Left cardiac atrium (tissue), 4 donors: ENCODE results near the gene GAL. TPM values are rescaled to one million over a fixed set of nuclear protein-coding genes. Genes with fewer than 3 reads are reported as not detected.

Experiments
- ATAC-seq, 2 donors: fragments of 200-7000 bp; cut with Tn5 transposase; one replicate each; pipeline ENCODE4 v1.9.1; 2020; ENCODE audit warnings: mild to moderate bottlenecking in 2 of 2, moderate library complexity in 2 of 2
- DNase-seq: peaks from one replicate; pipeline ENCODE4 v3.0.0-alpha.2; 2020
- intact Hi-C, 2 donors: fragments of 100-400 bp; cut with DNase I; formaldehyde crosslinking; loops; one replicate each; pipeline versions ENCODE4 v1.14.1 to v1.15.1; 2022 to 2023
- total RNA-seq, 2 donors: library from RNA; stranded (reverse); fragmentation: NEBNext Ultra II Directional; extraction: Animal tissue kit (Norgen Biotek cat#: 25700); gene quantifications; one replicate each; pipeline ENCODE4 v1.2.1, GENCODE V29; 2021
- donor health status: DM: no; HTN: yes; CAD: no.
- donor health status: DM: no; HTN: yes; CAD: no; lungs with severe emphysema.
- donor health status: DM: yes; HTN: yes; CAD: no.
- donor health status: Dilated cardiomyopathy.

Gene GAL
- total RNA-seq, 2 donors from 2014 or later: 0.31 TPM; not detected in 1

DNA sequence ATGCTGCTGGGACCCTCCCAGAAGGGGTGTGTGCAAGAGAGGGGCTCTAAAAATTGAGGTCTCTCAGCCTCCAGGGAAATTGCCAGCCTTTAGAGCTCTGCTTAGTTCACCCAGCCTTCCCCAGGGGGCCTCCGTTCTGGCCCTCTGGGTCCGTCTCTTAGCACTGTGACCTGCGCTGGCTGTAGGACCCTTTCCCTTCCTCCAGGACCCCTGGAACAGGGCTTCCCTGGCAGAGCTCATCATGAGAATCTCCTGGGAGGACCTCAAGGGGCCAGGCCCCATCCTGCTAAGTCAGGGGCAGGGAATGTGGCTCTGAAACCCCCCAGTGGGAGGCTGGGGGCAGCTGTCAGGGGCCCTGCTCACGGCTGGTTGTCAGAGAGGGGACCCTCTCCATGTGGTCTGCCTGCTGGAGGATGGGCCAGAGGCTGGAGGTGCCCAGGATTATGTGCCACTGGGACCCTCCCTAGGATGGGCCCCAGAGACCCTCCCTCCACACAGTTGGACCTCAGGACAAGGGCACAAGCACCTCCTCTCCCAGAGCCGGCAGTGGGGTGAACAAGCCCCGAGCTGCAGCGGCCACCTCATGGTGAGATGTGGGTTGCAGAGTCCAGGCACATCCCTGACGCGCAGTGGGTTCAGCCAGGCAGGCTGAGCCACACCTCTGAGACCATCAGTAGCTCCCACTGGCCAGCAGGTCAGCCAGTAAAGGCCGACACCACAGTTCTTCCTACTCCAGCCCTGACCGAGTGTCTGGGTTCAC is 27.1 kb upstream of the GAL start:
- ATAC-seq: no peak
- intact Hi-C loops: no loop called here
- no peak for DNase-seq

DNA sequence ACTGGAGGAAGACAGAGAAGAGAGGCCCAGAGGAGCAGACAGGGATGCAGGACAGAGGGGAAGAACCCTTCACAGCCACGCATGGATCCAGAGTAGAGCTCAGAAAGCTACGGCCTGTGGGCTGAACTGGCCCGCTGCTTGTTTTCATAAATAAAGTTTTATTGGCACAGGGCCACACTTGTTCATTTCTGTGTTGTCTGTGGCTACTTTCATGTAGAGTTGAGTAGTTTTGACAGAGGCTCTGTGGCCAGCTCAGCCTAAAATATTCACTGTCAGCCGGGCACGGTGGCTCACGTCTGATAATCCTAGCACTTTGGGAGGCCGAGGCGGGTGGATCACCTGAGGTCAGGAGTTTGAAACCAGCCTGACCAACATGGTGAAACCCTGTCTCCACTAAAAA is 26.2 kb upstream of the GAL start:
- DNase-seq: no peak

DNA sequence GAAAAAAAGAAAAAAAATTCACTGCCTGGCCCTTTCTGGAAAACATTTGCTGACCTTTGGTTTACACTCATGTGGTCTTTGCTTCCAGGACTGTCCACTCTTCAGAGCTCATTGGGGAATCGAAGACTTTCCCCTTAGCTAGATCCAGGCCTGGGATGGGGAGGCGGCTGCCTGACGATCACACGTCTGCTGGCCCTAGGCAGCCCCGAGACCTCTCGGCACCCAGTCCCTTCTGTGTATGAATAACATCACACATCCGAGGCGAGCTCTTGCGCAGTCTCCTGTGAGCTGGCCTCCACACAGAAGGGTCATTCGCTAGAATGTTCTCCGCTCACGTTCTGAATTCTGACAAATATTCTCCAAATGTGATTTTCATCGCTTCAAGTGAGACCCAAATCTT is 25.7 kb upstream of the GAL start:
- no peak for DNase-seq
- intact Hi-C loops: no loop called here
- peak in 1 of 2 donors; percentile 38 for ATAC-seq

More for the DNA sequence above, 26.2 kb upstream of the GAL start:
- no peak for ATAC-seq
- intact Hi-C loops: no loop called here

DNA sequence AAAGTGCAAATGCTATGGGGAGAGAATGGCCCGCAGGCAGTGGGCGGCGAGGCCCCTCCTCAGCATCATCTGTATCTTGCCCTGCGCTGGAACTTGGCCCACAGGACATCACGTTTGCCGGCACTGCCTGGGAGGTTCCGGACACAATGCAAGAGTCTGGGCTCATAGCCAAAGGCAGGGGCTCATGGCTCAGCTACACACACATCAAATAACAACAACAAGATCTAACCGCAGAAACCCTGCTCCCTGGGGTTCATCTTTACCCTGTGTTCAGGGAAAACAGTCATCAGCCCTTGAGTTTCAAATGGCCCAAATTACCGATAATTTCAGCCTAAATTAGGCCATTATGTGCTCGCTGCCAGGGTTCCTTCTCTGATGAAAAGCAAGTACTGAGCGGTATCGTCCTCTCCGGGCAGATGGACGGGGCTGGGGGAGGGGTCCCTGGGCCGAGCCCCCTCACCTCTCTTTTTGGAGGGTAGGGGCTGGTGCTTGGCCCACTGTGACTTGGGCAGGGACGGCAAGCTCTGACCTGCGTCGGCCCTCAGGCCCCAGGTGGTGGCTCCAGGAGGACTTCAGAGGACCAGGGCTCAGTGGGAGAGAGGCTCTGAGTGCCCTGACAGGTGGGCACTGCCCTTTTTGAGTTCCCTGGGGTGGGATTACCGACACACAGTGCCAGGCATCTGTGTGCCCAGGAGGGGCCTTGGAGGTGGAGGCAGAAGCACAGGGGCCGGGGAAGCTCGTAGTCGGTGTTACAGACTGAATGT is 25.0 kb upstream of the GAL start:
- intact Hi-C loops: no loop called here
- ATAC-seq (peak; percentile 76 to 83), DNase-seq (peak; percentile 83)

DNA sequence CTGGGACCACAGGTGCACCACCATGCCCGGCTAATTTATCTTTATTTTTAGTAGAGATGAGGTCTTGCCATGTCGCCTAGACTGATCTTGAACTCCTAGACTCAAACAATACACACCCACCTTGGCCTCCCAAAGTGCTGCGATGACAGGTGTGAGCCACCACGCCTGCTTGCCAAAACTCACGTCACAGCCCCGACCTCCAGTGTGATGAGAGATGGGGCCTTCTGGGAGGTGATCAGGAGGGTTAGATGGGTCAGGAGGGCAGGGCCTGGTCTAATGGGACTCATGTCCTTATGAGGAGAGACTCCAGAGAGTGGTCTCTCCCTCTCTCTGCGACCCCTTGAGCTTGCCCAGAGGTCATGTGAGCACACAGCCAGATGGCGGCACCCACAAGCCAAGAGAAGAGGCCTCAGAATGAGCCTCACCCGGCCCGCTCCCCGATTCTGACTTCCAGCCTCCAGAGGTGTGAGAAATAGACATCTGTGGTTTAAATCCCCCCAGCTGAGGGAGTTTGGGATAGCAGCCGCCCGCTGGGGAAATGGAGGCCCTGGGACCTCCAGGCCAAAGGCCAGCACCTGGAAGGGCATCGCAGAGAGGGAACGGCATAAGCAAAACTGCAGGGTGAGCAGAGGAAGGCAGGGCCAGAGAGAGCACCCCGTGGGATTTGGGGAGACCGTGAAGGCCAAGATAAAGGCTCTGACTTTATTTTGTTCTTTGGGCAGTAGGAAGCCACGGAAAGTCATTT is 24.1 kb upstream of the GAL start:
- ATAC-seq (no peak), DNase-seq (no peak)
- intact Hi-C loops: no loop called here

DNA sequence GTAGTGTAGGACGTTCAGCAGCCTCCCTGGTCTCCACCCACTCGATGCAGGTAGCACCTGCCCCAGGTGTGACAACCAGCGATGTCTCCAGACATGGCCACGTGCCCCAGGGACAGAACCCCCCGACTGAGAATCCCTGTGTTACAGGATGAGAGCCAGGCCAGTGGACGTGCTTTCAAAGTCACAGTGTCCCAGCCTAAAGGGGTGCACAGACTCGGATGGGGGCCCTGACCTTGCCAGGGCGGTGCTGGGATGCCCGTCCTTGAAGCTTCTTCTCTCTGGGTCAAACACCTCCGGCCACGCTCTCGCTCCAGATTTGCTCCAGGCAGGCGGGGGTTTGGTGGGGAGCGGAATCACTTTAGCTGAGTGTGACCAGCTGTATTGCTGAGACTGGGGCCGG is 23.3 kb upstream of the GAL start:
- intact Hi-C loops: no loop called here
- DNase-seq: no peak
- no peak for ATAC-seq

DNA sequence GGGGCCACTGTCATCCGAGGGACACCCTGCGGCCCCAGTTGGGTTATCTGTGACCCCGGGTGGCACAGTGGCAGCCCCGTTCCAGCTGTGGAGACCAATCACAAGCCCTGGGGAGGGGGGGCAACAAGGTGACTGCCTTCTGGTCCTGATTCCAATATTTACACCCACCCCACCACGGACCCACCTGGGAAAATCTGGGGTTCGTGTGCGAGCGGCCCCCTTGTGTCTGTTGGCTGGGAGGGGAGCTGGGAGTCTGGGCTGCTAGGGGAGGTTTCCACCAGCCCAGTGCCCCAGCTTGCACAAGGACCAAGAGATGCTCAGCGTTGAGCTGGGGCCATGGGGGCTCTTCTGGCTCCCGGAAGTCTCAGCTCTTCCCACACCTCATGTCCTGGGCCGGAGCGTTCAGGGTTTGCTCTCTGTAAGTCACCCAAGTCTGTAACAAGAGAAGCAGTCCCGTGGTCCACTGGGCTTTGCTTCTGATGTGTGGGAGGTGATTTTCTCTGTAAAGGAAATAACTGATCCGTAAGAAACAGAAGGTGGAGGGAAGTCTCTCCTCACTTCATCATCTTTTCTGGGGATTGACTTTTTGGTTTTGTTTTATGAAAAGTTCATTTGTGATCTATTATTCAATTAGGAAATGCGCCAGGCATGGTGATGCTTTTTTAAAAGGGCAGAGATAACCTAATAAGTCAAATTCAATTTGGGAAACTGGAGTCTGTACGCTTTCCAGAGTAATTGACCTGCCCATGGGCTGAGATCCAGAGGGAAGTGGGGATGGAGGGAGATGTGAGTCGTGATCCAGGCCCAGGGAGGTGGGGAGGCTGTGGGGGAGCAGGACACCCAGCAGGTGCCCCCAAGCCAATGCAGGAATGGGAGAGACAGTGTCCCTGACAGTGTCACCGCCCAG is 22.4 kb upstream of the GAL start:
- ATAC-seq (no peak), DNase-seq (no peak)
- intact Hi-C loops: no loop called here

DNA sequence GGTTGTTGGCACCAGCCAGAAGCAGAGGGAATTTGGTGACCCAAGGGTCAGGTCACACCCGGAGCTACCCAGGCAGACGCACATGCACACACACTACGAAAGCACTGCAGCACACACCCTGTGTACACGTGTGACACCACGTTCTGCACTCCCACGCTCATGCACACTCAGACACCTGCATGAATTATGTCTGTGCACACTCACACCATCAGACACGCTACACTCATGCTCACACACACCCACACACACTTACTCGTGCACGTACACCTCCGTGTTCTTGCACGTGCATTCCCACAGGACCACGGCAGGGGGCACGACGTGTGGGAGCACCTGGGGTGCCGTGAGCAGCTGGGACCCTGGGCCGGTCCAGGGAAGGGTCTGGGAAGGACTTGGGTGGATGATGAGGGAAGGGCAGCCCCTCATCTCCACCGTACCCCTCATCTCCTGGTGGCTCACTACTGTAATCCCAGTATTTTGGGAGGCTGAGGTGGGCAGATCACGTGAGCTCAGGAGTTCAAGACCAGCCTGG is 20.8 kb upstream of the GAL start:
- intact Hi-C loops: no loop called here
- DNase-seq: no peak
- ATAC-seq: no peak

DNA sequence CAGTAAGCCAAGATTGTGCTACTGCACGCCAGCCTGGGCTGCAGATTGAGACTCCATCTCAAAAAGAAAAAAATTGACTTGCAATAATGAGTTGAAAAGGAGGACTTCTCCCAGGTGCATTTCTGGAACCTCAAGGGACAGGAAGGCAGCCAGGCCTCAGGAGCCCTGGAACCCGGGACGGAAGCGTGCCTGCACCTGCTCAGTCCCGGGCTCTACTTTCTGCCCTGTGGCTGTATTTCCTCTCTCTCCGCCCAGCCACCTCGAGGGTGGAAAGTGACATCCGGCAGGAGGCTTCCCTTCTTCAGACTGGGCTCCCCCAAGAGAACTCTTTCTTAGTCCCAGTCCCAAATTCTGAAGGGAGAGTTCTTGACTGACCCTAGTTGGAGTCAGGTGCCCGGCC is 20.2 kb upstream of the GAL start:
- DNase-seq (no peak), ATAC-seq (no peak)
- intact Hi-C loops: no loop called here

DNA sequence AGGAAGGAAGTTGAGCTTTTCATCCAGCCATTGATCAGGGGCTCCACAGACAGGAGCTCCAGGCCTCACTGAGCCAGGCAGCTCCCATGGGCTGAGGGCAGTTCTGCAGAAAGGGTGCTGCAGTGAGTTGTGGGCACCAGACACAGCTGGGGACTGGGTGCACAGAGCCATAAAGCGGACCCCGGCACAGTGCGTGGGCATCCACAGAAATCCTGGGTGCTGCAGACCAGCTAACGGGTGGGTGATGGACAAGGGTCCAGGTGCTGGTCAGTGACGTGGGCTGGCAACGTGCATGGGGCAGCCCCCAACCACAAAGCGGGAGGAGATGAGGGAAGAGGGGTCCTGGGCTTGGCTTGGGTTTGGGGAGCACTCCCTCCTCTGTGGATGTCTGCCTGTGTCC is 19.4 kb upstream of the GAL start:
- ATAC-seq (no peak), DNase-seq (no peak)
- intact Hi-C loops: no loop called here

DNA sequence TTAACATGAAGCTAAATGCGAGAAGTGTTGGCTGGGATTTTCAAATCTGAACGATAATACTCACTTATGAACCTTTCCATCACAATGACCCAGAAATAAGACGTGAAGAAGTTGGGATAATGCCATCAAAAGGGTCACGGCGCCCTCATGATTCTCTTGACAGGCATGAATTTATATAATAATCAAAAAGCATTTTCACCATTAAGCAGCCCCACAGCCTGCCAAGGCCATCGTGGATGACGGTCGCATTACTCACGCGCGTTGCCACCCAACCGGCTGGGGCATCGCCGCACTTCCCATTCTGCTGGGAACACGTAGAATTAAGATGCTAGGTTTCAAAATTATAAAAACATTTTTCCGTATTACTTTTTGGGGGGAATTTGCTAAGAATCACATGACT is 18.9 kb upstream of the GAL start:
- intact Hi-C loops: no loop called here
- ATAC-seq (no peak), DNase-seq (no peak)

DNA sequence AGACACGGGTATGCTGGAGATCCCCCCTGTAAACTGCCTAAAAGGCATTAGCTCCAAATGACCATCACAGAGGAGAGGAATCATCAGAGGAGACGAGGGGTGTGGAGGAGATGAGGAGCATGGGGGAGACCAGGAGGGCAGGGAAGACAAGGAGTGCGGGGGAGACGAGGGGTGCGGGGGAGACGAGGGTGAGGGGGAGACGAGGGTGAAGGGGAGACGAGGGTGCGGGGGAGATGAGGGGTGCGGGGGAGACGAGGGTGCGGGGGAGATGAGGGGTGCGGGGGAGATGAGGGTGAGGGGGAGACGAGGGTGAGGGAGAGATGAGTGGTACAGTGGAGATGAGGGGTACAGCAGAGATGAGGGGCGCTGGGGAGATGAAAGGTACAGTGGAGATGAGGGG is 17.5 kb upstream of the GAL start:
- peak; percentile 49 for DNase-seq

DNA sequence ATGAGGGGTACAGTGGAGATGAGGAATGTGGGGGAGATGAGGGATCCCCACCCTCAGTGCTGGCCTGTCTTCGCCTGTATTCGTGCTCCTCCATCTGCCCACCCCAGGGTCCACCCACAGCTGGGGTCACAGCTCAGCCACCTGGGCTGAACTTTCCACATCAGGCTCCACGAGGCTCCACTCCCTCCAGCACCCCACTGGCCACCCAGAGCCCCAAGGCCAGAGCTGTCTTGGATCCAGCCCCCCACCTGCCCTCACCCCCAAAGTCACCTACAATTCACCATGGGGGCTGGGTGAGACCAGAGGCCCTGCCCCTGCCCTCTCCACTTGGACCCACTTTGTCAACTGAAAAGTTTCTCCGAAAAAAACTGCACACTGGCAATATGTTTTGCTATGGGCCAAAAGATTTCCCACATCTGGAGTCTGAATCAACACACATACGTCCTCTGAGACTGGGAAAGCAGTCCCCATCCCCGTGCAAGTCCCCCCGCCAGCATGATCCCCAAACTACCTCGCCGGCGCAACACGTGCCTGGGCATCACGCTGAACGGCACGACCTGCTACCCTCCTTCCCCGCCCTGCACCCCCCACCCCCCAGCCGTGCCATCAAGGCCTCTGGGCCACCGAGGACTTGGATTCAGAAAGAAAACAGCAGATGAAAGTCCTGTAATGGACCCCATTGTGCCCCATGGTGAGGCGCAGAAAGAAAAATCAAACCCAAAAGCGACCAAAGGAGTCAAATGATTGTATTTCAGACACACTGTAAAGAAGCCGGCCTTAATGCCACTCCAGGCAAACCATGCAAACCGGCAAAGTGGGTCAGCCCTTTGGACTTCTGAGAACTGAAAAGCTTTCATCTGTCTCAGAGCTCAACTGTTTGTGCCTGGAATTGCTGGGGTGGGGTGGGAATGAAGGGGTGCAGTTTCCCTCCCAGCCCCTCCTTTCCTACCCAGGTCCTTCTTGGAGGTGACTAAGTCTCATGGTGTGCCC is 16.5 kb upstream of the GAL start:
- DNase-seq: no peak
- intact Hi-C loops: no loop called here
- no peak for ATAC-seq

More for the DNA sequence above, 17.5 kb upstream of the GAL start:
- no peak for ATAC-seq
- intact Hi-C loops: no loop called here

DNA sequence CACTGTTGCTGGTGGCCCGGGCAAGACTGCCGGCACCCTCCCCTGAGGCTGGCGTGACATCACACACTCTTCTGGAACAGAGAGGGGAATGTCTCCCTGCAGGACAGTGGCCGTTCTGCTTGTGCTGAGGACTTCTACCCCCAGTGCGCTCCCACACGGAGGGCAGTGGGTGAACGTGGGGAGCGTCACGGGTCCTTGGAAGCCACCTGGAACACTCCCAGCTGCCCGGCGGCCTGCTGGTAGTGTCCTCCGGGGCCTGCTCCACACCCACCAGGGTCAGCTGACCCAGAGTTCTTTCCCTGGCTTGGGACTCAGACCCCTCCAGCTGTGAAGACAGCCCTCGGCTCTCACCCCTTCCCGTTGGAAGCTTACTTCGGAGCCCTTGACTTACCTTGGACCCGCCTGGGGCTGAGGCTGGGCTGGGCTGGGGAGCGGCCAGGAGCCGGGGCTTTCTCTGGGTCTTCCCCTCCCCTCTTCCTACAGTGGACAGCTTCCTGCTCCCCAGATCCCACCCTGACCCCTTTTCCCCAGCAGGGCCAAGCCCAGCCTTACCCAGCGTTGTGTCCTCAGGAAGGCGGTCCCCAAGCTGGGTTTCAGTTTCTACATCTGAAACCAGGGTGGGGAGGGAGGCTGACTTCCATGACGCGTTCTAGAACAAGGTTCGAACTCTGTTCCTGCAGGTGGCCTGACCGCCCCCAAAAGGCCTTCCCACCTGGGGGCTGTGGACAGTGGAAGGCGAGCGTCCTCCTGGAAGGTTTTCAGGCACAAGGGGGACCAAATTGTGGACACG is 14.8 kb upstream of the GAL start:
- ATAC-seq (no peak), DNase-seq (no peak)
- intact Hi-C loops: no loop called here

DNA sequence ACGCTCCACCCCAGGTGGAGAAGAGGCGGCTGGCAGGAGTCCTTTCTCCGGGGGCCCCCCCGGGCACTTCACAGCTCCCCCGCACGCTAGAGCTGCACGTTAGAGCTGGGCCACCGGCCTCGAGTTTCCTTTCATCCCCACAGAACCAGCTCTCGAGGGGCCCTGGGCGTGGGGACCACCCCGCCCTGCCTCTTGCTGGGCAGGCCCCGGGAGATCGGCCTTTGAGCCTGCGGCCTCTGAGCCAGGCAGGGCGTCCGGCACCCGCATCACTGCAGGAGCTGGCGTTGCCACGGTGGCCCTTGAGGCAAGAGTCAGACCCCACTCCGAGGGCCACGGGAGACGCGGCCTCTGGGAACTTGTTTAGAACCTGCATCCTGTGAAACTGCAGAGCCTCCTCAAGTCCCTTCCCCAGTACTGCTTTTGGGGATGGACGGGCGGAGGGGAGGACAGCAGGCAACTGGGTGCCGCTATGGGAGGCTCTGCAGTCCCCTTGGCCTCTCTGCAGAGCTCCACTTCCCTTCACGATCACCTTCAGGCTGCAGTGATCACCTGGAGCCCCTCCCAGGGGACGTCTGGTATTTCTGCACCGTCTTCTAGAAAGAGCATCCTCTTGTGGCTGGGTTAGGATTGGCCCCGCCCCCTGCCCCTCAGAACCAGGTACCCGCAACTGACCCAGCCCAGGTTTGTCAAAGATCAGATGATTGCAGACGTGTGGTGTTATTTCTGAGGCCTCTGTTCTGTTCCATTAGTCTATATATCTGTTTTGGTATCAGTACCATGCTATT is 13.9 kb upstream of the GAL start:
- intact Hi-C loops: no loop called here
- DNase-seq (no peak), ATAC-seq (no peak)

DNA sequence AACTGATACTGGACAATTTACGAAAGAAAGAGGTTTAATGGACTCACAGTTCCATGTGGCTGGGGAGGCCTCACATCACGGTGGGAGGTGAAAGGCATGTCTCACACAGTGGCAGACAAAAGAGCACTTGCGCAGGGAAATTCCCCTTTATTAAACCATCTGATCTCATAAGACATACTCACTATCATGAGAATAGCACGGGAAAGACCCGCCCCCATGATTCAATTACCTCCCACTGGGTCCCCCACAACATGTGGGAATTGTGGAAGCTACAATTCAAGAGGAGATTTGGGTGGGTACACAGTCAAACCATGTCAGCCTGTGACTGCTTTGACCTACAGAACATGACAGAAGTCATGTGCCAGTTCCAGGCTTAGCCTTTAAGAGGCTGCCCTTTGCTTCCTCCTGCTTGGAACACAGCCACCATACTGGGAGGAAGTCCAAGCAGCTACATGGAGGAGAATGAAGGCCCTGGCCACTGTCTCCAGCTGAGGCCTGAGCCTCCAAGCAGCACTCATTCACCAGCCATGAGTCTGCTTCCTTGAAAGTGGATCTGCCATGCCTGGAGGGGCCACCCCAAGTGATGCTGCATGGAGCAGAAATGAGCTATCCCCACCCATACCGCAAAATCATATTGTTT is 10.9 kb upstream of the GAL start:
- intact Hi-C loops: no loop called here
- DNase-seq (no peak), ATAC-seq (no peak)
